Lung microvascular endothelial cell (primary cell): ENCODE measurements around the gene THAP10. TPM values are rescaled to one million over a fixed set of nuclear protein-coding genes. Genes with fewer than 3 reads are reported as not detected.
"Not testable (repeated sequence)": the region's sequence is repeated elsewhere in the genome, so short reads cannot be mapped to it uniquely, and the experiment has no call there.

Experiments used
- DNase-seq, 2 donors: peaks; one replicate each; pipeline versions ENCODE4 v3.0.0 to v3.0.0-alpha.2; 2010; ENCODE audit warnings: low read depth in 2 of 2
- total RNA-seq: library from RNA; depleted of rRNA; stranded (reverse); fragments of >200 nt; gene quantifications from 2 replicates; pipeline ENCODE4 v1.2.1, GENCODE V29; 2014

Gene THAP10
- total RNA-seq, 1 donor from 2014 or later, result 0.60 TPM

GRCh38 chr15:70876683-70877082, 15.6 kb downstream of the THAP10 start:
- no peak for DNase-seq

- DNase-seq, result no peak
Measured at GRCh38 chr15:70876011-70876410, 16.2 kb downstream of the THAP10 start.

- peak; percentile 53 to 64 for DNase-seq
Measured at GRCh38 chr15:70875001-70875782, 17.0 kb downstream of the THAP10 start.

- DNase-seq, result no peak
Measured at GRCh38 chr15:70873232-70874054, 18.8 kb downstream of the THAP10 start.

- not testable (repeated sequence) for DNase-seq
Measured at GRCh38 chr15:70871490-70871889, 20.7 kb downstream of the THAP10 start.

GRCh38 chr15:70870051-70870450, 22.2 kb downstream of the THAP10 start:
- DNase-seq, result peak in 1 of 2 donors; percentile 17

- DNase-seq, result no peak
Measured at GRCh38 chr15:70869346-70869745, 22.9 kb downstream of the THAP10 start.

GRCh38 chr15:70867911-70868467, 24.2 kb downstream of the THAP10 start:
- peak; percentile 17 to 49 for DNase-seq

GRCh38 chr15:70866982-70867641, 25.1 kb downstream of the THAP10 start:
- DNase-seq, result no peak

- DNase-seq, result peak in 1 of 2 donors; percentile 71
Measured at GRCh38 chr15:70863450-70864218, 28.6 kb downstream of the THAP10 start.

GRCh38 chr15:70859998-70860397, 32.2 kb downstream of the THAP10 start:
- DNase-seq, result no peak

- no peak for DNase-seq
Measured at GRCh38 chr15:70859322-70859908, 32.8 kb downstream of the THAP10 start.

- DNase-seq, result not testable (repeated sequence)
Measured at GRCh38 chr15:70858614-70859321, 33.5 kb downstream of the THAP10 start.

- no peak for DNase-seq
Measured at GRCh38 chr15:70857562-70858285, 34.5 kb downstream of the THAP10 start.

GRCh38 chr15:70856884-70857561, 35.2 kb downstream of the THAP10 start:
- DNase-seq, result peak; percentile 79 to 99

GRCh38 chr15:70856177-70856883, 35.9 kb downstream of the THAP10 start:
- DNase-seq, result no peak

GRCh38 chr15:70855764-70856163, 36.5 kb downstream of the THAP10 start:
- no peak for DNase-seq

GRCh38 chr15:70854666-70854976, 37.6 kb downstream of the THAP10 start:
- DNase-seq, result peak; percentile 28 to 39
